NCI-H187 treated with DMSO at 0.1 percent for 48 hours (cell line): ENCODE results near the gene SS18L1.

Experiments used
- DNase-seq: peaks from one replicate; lab custom pipeline; 2025; lab: John Stamatoyannopoulos, UW

SS18L1 gene

GRCh38 chr20:62195736-62196135 lies 52.2 kb downstream of the SS18L1 start:
- no peak for DNase-seq

- no peak for DNase-seq
These were observed 52.7 kb downstream of the SS18L1 start for GRCh38 chr20:62196286-62196685.

GRCh38 chr20:62197311-62197710 lies 53.7 kb downstream of the SS18L1 start:
- no peak for DNase-seq

GRCh38 chr20:62197801-62198200 lies 54.2 kb downstream of the SS18L1 start:
- no peak for DNase-seq

- DNase-seq, result no peak
These were observed 54.9 kb downstream of the SS18L1 start for GRCh38 chr20:62198496-62198895.

GRCh38 chr20:62198931-62199330 lies 55.4 kb downstream of the SS18L1 start:
- DNase-seq, result no peak

GRCh38 chr20:62200491-62201172 lies 57.1 kb downstream of the SS18L1 start:
- no peak for DNase-seq

- DNase-seq, result peak; percentile 43
These were observed 57.9 kb downstream of the SS18L1 start for GRCh38 chr20:62201173-62202082.

- no peak for DNase-seq
These were observed 58.5 kb downstream of the SS18L1 start for GRCh38 chr20:62202083-62202395.

- DNase-seq, result no peak
These were observed 59.3 kb downstream of the SS18L1 start for GRCh38 chr20:62202676-62203377.

- no peak for DNase-seq
These were observed 59.9 kb downstream of the SS18L1 start for GRCh38 chr20:62203378-62204030.

- DNase-seq, result no peak
These were observed 62.2 kb downstream of the SS18L1 start for GRCh38 chr20:62205618-62206387.

GRCh38 chr20:62206388-62206775 lies 62.8 kb downstream of the SS18L1 start:
- no peak for DNase-seq

GRCh38 chr20:62208061-62208794 lies 64.7 kb downstream of the SS18L1 start:
- DNase-seq, result no peak

GRCh38 chr20:62208795-62209755 lies 65.5 kb downstream of the SS18L1 start:
- DNase-seq, result no peak

- DNase-seq, result no peak
These were observed 66.4 kb downstream of the SS18L1 start for GRCh38 chr20:62209850-62210495.

GRCh38 chr20:62210496-62210855 lies 66.9 kb downstream of the SS18L1 start:
- no peak for DNase-seq

GRCh38 chr20:62211216-62211615 lies 67.6 kb downstream of the SS18L1 start:
- no peak for DNase-seq

- no peak for DNase-seq
These were observed 68.3 kb downstream of the SS18L1 start for GRCh38 chr20:62211769-62212288.
